GM03348 (cell line): Measurements from ENCODE around the gene CCL26.

Experiments
- DNase-seq: peaks from one replicate; pipeline ENCODE4 v3.0.0; 2012; ENCODE audit warnings: low spot score

Gene CCL26

GRCh38 chr7:75772081-75773077 lies at the start of gene CCL26:
Gene CCL26 (minus strand): TSS chr7:75772211. CDS start chr7:75772176, 35 bp downstream.
- DNase-seq = peak; percentile 74

DNA sequence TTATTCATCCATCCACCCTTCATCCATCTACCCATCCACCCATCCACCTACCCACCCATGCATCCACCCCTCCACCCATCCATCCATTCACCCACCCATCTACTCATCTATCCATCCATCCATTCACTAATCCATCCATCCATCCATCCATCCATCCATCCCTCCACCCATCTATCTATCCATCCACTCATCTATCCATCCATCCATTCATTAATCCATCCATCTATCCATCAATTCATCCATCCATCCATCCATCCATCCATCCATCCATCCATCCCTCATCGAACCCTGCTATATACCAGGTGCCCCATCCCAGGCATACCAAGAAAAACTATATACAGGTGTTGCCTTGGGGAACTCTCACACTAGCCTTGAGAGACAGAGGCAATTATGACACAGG lies 48.7 kb upstream of the CCL26 start:
- DNase-seq = no peak

- DNase-seq = no peak
These were observed 47.7 kb upstream of the CCL26 start for GRCh38 chr7:75819711-75820110.

GRCh38 chr7:75818472-75818871 lies 46.5 kb upstream of the CCL26 start:
- no peak for DNase-seq

DNA sequence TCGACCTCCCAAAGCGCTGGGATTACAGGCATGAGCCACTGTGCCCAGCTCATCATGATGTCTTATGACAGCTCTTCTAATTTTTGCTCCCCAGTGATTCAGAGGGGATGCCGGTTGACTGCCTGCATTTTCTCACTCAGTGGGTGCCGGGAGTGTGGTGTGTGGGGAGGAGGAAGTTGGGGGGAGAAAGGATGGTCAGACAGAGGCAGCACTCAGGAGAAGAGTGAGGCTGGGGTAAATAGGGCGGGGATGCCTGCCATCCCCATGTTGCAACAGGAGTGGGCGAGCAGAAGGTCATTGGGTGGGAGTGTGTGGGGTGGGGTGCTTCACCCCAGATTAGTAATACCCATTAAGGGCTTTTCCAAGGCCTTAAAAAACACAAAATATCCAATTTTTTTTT lies 45.1 kb upstream of the CCL26 start:
- DNase-seq = no peak

GRCh38 chr7:75815418-75816064 lies 43.5 kb upstream of the CCL26 start:
- DNase-seq = no peak

- no peak for DNase-seq
These were observed 42.5 kb upstream of the CCL26 start for GRCh38 chr7:75814407-75814947.

- DNase-seq = no peak
These were observed 41.8 kb upstream of the CCL26 start, which contains the start of gene CCL24 for GRCh38 chr7:75813781-75814236. Gene CCL24 (minus strand): TSS chr7:75813806. CDS start chr7:75813715, 91 bp downstream.

DNA sequence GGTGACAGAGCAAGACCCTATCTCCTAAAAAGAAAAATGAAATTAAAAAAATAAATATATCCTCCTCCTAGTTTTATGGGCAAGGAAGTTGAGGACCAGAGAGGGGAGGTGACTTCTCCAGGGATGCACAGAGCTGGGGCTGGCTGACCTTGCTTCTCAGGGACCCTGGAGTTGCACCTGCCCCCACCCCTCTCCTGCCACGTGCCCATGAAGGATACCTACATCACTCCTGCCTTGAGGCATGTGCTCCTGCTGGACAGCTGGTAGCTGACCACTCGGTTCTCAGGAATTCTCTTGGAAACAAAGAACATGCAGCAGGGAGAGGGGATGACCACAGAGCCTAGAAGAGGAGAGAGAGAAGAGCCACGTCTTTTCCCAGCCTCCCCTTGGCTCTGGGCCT lies 41.1 kb upstream of the CCL26 start:
- peak; percentile 28 for DNase-seq

DNA sequence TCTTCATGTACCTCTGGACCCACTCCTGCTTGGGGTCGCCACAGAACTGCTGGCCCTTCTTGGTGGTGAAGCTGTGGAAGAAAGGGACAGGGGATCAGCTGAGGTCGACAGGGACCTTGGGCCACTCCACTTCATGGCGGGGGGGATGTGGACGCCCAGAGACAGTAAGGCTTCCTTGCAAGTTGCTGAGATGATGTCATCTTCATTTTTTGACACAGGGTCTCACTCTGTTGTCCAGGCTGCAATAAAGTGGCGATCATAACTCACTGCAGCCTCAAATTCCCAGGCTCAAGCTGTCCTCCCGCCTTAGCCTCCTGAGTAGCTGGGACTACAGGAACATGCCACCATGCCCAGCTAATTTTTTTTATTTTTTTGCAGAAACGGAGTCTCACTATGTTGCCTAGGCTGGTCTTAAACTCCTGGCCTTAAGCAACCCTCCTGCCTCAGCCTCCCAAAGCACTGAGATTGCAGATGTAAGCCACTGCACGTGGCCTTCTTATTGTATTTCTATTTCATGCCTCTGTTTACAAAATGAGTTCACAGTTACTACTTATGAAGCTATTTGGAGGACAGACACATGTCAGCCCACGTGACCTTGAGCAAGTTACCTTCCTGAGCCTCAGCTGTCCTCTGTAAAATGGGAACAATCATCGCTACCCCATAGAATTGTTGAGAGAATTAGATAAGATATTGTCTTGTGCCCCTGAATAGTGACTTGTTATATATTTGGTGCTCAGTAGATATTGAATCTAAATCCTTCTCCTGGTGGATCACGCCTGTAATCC lies 40.1 kb upstream of the CCL26 start:
- no peak for DNase-seq

DNA sequence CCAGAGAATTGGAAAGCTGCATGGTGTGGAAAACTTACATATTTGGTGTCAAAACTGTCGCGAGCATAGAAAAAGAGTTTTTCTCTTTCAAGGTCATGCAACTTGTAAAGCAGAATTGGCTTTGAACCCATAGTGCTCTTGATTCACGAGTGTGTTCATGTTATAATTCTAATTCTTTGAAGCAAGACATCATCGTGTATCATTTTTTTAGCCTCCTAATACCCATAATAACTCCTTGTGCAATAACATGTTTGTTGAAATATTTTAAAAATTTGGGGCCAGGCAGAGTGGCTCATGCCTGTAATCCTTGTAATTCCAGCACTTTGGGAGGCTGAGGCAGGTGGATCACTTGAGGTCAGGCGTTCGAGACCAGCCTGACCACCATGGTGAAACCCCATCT lies 37.4 kb upstream of the CCL26 start:
- DNase-seq = no peak

GRCh38 chr7:75808106-75808505 lies 36.1 kb upstream of the CCL26 start:
- DNase-seq = no peak

- no peak for DNase-seq
These were observed 35.4 kb upstream of the CCL26 start for GRCh38 chr7:75807452-75807851.

DNA sequence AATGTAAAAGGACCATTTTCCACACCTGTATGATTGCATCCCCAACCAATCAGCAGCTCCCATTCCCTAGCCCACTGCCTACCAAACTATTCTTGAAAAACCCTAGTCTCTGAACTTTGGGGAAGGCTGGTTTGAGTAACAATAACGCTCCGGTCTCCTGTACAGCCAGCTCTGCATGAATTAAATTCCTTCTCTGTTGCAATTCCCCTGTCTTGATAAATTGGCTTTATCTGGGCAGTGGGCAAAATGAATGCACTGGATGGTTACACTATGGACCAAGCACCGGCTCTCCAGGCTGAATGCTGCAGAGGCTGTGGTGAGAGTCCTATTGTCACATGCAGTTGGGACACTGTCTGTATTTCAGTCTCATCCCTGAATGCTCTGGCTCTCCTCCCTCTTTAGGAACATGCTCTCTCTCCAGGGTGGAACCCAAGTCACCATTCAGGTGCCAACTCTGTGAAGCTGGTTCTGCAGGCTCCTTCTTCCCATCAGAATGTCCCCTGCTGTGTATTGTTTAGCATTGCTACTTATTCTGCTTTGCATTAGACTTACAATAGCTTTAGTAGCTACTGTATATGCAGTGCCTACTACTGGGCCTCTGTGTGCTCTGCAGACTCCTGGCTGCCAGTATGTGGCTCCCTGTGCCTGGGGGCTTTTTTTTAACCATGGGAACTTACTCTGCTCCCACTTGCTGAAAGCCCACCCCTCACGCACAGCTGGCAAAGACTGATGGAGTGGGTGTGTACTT lies 34.7 kb upstream of the CCL26 start:
- DNase-seq = no peak

DNA sequence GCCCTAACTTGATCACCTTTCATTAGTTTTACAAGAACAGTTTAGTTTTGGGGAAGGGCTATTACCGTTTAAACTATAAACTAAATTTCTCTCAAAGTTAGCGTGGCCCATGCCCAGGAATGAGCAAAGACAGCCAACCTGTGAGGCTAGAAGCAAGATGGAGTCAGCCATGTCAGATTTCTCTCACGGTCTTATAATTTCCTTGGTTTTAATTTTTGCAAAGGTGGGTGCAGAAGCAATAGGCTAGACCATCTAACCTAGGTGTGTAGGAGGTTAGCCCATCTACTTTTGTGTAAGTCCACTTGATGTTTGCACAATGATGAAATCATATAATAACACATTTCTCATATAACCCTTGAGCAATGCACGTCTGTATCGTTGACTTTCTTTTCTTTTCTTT lies 32.7 kb upstream of the CCL26 start:
- no peak for DNase-seq

DNA sequence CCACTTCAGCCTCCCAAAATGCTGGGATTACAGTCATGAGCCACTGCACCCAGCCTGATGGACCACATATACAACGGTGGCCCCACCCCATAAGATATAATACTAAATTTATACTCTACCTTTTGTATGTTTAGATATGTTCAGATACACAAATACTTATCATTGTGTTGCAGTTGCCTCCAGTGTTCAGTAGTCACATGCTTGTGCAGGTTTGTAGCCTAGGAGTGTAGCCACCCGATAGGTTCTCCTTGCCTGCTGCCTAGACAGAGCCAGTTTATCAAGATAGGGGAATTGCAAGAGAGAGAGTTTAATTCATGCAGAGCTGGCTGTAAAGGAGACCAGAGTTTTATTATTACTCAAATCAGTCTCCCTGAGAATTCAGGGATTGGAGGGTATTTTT lies 32.0 kb upstream of the CCL26 start:
- DNase-seq = no peak

- DNase-seq = no peak
These were observed 30.5 kb upstream of the CCL26 start for GRCh38 chr7:75802552-75802821.

DNA sequence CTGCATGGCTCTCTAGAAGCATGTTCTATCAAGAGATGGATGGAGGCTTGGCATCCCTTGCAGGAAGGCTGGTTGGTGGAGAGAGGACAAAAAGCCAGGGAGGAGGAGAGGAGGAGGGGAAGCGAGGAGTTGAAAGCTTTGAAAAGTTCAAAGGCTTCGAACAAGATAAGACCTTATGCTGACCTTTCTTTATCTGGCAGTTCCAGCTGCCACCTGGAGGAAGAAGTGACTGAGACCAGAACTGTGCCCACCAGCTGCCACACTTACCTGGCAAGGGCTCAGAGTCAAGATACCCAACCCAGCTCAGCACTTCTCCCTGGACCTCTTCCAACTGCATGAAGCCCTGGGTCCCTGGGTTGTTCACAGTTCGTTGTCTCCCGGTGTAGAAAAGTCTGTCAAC lies 26.8 kb upstream of the CCL26 start:
- DNase-seq = no peak

GRCh38 chr7:75796420-75796819 lies 24.4 kb upstream of the CCL26 start:
- DNase-seq = no peak

DNA sequence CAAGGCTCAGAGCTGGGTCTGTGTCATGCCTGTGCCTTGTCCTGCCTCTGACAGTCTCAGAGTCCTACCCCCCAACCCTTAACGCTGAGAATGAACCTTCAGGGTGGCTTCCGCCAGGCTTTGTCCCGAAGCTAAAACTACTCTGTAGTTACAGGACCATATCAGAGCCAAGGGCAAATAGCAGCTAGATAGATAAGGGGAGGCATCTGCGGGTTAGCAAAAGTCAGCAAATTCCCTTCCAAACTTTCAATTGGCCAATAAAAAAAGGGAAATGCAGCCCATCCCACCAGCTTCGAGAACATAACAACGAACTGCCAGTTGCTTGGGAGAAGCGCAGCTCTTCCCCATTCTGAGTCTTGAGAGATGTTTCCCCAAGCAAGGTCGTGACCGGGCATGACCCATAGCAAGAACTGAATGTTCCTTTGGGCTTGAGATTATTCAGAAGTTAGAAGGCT lies 23.8 kb upstream of the CCL26 start:
- DNase-seq = no peak

DNA sequence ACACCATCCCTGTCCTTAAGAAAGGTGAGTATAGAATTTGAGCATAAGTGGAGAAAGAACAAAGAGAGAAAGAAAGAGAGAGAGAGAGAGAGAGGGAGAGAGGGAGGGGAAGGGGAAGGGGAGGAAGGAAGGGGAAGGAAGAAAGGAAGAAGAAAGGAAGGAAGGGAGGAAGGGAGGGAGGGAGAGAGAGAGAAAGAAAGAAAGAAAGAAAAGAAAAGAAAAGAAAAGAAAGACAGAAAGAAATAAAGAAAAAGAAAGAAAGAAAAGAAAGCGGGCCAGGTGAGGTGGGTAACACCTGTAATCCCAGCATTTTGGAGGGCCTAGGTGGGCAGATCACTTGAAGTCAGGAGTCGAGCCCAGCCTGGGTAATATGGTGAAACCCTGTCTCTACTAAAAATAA lies 21.7 kb upstream of the CCL26 start:
- DNase-seq = no peak
